ENCODE results near the gene DPRX. TPM values are rescaled to one million over a fixed set of nuclear protein-coding genes. Genes with fewer than 3 reads are reported as not detected.

DPRX gene
- polyA plus RNA-seq, 1 donor (not counting 4 experiments of a cell fraction or from before 2014, with no cell fraction given), result not detected

DNA sequence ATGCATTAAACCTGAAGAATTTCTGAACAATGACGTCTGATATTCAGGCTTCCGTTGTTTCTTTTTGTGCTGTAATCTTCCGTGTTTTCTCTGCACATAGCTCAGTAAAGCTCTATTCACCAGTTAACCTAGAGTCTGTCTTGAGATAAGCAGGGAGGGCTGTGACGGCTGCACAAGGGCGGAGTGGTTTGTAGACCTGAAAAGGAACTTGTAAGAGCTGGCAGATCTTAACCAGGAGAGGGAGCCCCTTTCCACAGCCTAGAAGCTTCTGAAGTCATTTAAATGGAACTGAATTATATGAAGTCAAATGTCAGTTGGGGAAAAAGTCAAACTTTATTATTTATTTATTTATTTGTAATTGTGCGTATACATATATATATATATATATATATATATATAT, 27.5 kb downstream of the DPRX start:
- dilution Hi-C loops (cut with MboI; ENCODE audit: extremely low pct_ligation_motif_present, low sequenced_read_pairs), result no loop called here
- no peak for FAIRE-seq
- no peak overlapping the region for H3K9ac ChIP-seq (ENCODE audit: control insufficient read depth, extremely low read depth, insufficient read depth, low read length)
- no peaks in the 10 kb centered on the region for H3K36me3 ChIP-seq (ENCODE audit: control insufficient read depth in 2 of 2, extremely low read depth in 1 of 2, insufficient read depth in 2 of 2, low read length in 2 of 2)
- no peaks in the 10 kb centered on the region for H3K27me3 ChIP-seq (ENCODE audit: control insufficient read depth, extremely low read depth, insufficient read depth, low read length)
- no peak overlapping the region for H2AFZ ChIP-seq (ENCODE audit: control insufficient read depth, low read length)
- no peak overlapping the region for H3K27ac ChIP-seq (ENCODE audit: control insufficient read depth, insufficient read depth, low read length)
- no peaks in the 10 kb centered on the region for H3K4me1 ChIP-seq (ENCODE audit: control insufficient read depth, extremely low read depth, insufficient read depth, low read length)
- no peaks in the 10 kb centered on the region for H3K9me1 ChIP-seq (ENCODE audit: control insufficient read depth, extremely low read depth, insufficient read depth, low read length)
- no peaks in the 10 kb centered on the region for H4K20me1 ChIP-seq (ENCODE audit: control insufficient read depth, extremely low read depth, insufficient read depth, low read length)
- no peak overlapping the region for H3K4me2 ChIP-seq (ENCODE audit: control insufficient read depth, extremely low read depth, insufficient read depth, low read depth, low read length)
- no peaks in the 10 kb centered on the region for H3K79me2 ChIP-seq (ENCODE audit: control insufficient read depth, insufficient read depth, low read length)
- no peak overlapping the region for H3K4me3 ChIP-seq (ENCODE audit: control insufficient read depth in 2 of 3, extremely low read depth in 1 of 3, insufficient read depth in 2 of 3, low read depth in 1 of 3, low read length in 3 of 3)
- H3K9me3 ChIP-seq (ENCODE audit: control insufficient read depth, low read depth, low read length), result peaks cover 2% of the 10 kb centered on the region
- TF ChIP-seq EZH2 (IDR thresholded peaks at IDR 0.05; ENCODE audit: low read length), result no peak
- TF ChIP-seq CTCF (optimal IDR thresholded peaks at IDR 0.05 in 1 of 3, IDR thresholded peaks at IDR 0.05 in 1 of 3, conservative IDR thresholded peaks at IDR 0.05 in 1 of 3; ENCODE audit: extremely low read depth in 1 of 3, insufficient read depth in 2 of 3, low read length in 3 of 3), result peak in 1 of 3 experiments; percentile 40
- no peak for DNase-seq (ENCODE audit: low read depth, low spot score)

DNA sequence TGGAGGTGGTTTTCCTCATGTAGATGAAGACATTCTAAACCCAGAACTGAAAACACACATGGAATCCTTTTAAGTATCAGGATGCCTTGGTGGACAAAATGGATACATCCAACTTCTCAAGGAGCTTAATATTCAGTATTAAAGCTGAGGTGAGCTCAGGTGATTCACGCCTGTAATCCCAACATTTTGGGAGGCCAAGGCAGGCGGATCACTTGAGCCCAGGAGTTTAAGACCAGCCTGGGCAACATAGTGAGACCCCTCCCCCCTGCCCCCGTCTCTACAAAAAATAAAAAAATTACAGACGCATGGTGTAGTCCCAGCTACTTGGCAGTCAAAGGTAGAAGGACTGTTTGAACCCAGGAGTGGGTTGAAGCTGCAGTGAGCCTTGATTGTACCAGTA, 28.8 kb downstream of the DPRX start:
- Histone ChIP-seq H3K4me2 (ENCODE audit: control insufficient read depth, extremely low read depth, insufficient read depth, low read depth, low read length) (no peak overlapping the region), H3K27me3 (ENCODE audit: control insufficient read depth, extremely low read depth, insufficient read depth, low read length) (no peaks in the 10 kb centered on the region), H3K9ac (ENCODE audit: control insufficient read depth, extremely low read depth, insufficient read depth, low read length) (no peak overlapping the region), H3K27ac (ENCODE audit: control insufficient read depth, insufficient read depth, low read length) (no peak overlapping the region), H3K79me2 (ENCODE audit: control insufficient read depth, insufficient read depth, low read length) (no peaks in the 10 kb centered on the region), H3K9me1 (ENCODE audit: control insufficient read depth, extremely low read depth, insufficient read depth, low read length) (no peaks in the 10 kb centered on the region), H3K4me3 (ENCODE audit: control insufficient read depth in 2 of 3, extremely low read depth in 1 of 3, insufficient read depth in 2 of 3, low read depth in 1 of 3, low read length in 3 of 3) (no peak overlapping the region), H3K9me3 (ENCODE audit: control insufficient read depth, low read depth, low read length) (peaks cover 2% of the 10 kb centered on the region), H2AFZ (ENCODE audit: control insufficient read depth, low read length) (no peak overlapping the region), H4K20me1 (ENCODE audit: control insufficient read depth, extremely low read depth, insufficient read depth, low read length) (no peaks in the 10 kb centered on the region), H3K36me3 (ENCODE audit: control insufficient read depth in 2 of 2, extremely low read depth in 1 of 2, insufficient read depth in 2 of 2, low read length in 2 of 2) (no peaks in the 10 kb centered on the region), H3K4me1 (ENCODE audit: control insufficient read depth, extremely low read depth, insufficient read depth, low read length) (no peaks in the 10 kb centered on the region)
- DNase-seq (ENCODE audit: low read depth, low spot score), result no peak
- dilution Hi-C loops (cut with MboI; ENCODE audit: extremely low pct_ligation_motif_present, low sequenced_read_pairs), result no loop called here
- TF ChIP-seq EZH2 (IDR thresholded peaks at IDR 0.05; ENCODE audit: low read length) (no peak), CTCF (optimal IDR thresholded peaks at IDR 0.05 in 1 of 3, IDR thresholded peaks at IDR 0.05 in 1 of 3, conservative IDR thresholded peaks at IDR 0.05 in 1 of 3; ENCODE audit: extremely low read depth in 1 of 3, insufficient read depth in 2 of 3, low read length in 3 of 3) (no peak)
- no peak for FAIRE-seq
